Measurements from ENCODE around the gene RAMP3. TPM values are rescaled to one million over a fixed set of nuclear protein-coding genes. Genes with fewer than 3 reads are reported as not detected.

RAMP3 gene
- total and polyA plus RNA-seq, 4 donors: 8.9 to 12.4 (median 10.3) TPM

Other genes with a start within 250 kb of the RAMP3 start
- gene MYO1G, start 178.8 kb upstream of the RAMP3 start, total RNA-seq: 1 to 10 TPM in 1 of 2 donors, under 1 TPM in 1; 0.55 to 1.4 TPM
- under 1 TPM; 0.48 to 0.56 TPM for gene MYO1G, start 178.8 kb upstream of the RAMP3 start, polyA plus RNA-seq (ENCODE audit: insufficient read length in 2 of 2)
- 10 to 100 TPM; 25.8 to 34.5 TPM for gene CCM2, start 157.6 kb upstream of the RAMP3 start, total RNA-seq
- gene CCM2, start 157.6 kb upstream of the RAMP3 start, polyA plus RNA-seq (ENCODE audit: insufficient read length in 2 of 2): 10 to 100 TPM; 48.6 to 48.9 TPM
- 10 to 100 TPM; 11.8 to 14.1 TPM for gene NACAD, start 68.8 kb upstream of the RAMP3 start, total RNA-seq
- gene NACAD, start 68.8 kb upstream of the RAMP3 start, polyA plus RNA-seq (ENCODE audit: insufficient read length in 2 of 2): 10 to 100 TPM; 81.8 to 88.1 TPM
- 10 to 100 TPM; 34.4 to 48.0 TPM for gene TBRG4, start 46.1 kb upstream of the RAMP3 start, total RNA-seq
- gene TBRG4, start 46.1 kb upstream of the RAMP3 start, polyA plus RNA-seq (ENCODE audit: insufficient read length in 2 of 2): 10 to 100 TPM; 39.2 to 50.3 TPM